Stimulated activated naive CD8-positive, alpha-beta T cell treated with anti-CD3 and anti-CD28 coated beads, Interleukin-15, amount 100 ng/mL, for 72 hours (primary cell): Measurements from ENCODE around the gene TTLL1.
A peak's percentile ranks its signal among the peaks of the same experiment; 100 is the strongest.

Experiments
- ATAC-seq: fragments of 150-1000 bp; cut with Tn5 transposase; 2 replicates; pipeline ENCODE4 v1.10.0; 2021; ENCODE audit warnings: mild to moderate bottlenecking, moderate library complexity
- DNase-seq, 2 donors: peaks; one replicate each; pipeline ENCODE4 v3.0.0; 2021 to 2022
- H3K27ac Mint-ChIP-seq, 2 donors: one replicate each; pipeline ENCODE4 v1.8.0; 2022; ENCODE audit warnings: mild to moderate bottlenecking in 2 of 2, mixed read lengths in 2 of 2, moderate library complexity in 2 of 2
- H3K27me3 Mint-ChIP-seq: one replicate; pipeline ENCODE4 v1.8.0; 2022; ENCODE audit warnings: mixed read lengths
- H3K4me1 Mint-ChIP-seq: one replicate; pipeline ENCODE4 v1.8.0; 2022; ENCODE audit warnings: mild to moderate bottlenecking, mixed read lengths
- H3K4me3 Mint-ChIP-seq, 2 donors: one replicate each; pipeline ENCODE4 v1.8.0; 2022; ENCODE audit warnings: mild to moderate bottlenecking in 2 of 2, mixed read lengths in 2 of 2, moderate library complexity in 1 of 2
- H3K9me3 Mint-ChIP-seq, 2 donors: one replicate each; pipeline ENCODE4 v1.8.0; 2022; ENCODE audit warnings: mixed read lengths in 2 of 2

TTLL1 gene

GRCh38 chr22:43014869-43015676 lies 74.1 kb downstream of the TTLL1 start, which contains the start of gene PACSIN2:
PACSIN2 (minus strand) TSS chr22:43015149; CDS start chr22:42912080, 103,069 bp downstream.
- Mint-ChIP-seq H3K4me1 (peaks cover 36% of the 10 kb centered on the region), H3K9me3 (no peaks in the 10 kb centered on the region), H3K27ac (peak within 1 kb of the TSS; percentile 96), H3K4me3 (peak within 1 kb of the TSS; percentile 98 to 99), H3K27me3 (no peaks in the 10 kb centered on the region)
- DNase-seq, result peak; percentile 98 to 99
- ATAC-seq, result peak; percentile 99

GRCh38 chr22:43014316-43014868 lies 74.8 kb downstream of the TTLL1 start:
- Mint-ChIP-seq H3K4me3 (peak overlapping the region; percentile 98 to 99), H3K27me3 (no peaks in the 10 kb centered on the region), H3K4me1 (peaks cover 36% of the 10 kb centered on the region), H3K9me3 (no peaks in the 10 kb centered on the region), H3K27ac (peak overlapping the region; percentile 89 to 94)
- ATAC-seq (peak; percentile 18), DNase-seq (peak; percentile 28 to 30)

GRCh38 chr22:43013355-43014315 lies 75.6 kb downstream of the TTLL1 start:
- Mint-ChIP-seq H3K9me3 (no peaks in the 10 kb centered on the region), H3K27me3 (no peaks in the 10 kb centered on the region), H3K4me3 (peak overlapping the region; percentile 98 to 99), H3K27ac (peak overlapping the region; percentile 89 to 94), H3K4me1 (peaks cover 41% of the 10 kb centered on the region)
- DNase-seq (peak in 1 of 2 donors; percentile 15), ATAC-seq (peak; percentile 13)

GRCh38 chr22:43012390-43012789 lies 76.8 kb downstream of the TTLL1 start:
- DNase-seq (no peak), ATAC-seq (no peak)
- H3K9me3 Mint-ChIP-seq, result no peaks in the 10 kb centered on the region
- H3K27me3 Mint-ChIP-seq, result no peaks in the 10 kb centered on the region
- H3K4me1 Mint-ChIP-seq, result peaks cover 53% of the 10 kb centered on the region
- no peak overlapping the region for H3K27ac Mint-ChIP-seq
- no peak overlapping the region for H3K4me3 Mint-ChIP-seq

- Mint-ChIP-seq H3K9me3 (no peaks in the 10 kb centered on the region), H3K27ac (no peak overlapping the region), H3K4me3 (no peak overlapping the region), H3K27me3 (no peaks in the 10 kb centered on the region), H3K4me1 (peaks cover 66% of the 10 kb centered on the region)
- ATAC-seq, result no peak
- no peak for DNase-seq
Measured at GRCh38 chr22:43011079-43011478, 78.1 kb downstream of the TTLL1 start.

- Mint-ChIP-seq H3K27me3 (no peaks in the 10 kb centered on the region), H3K4me3 (no peak overlapping the region), H3K4me1 (peaks cover 73% of the 10 kb centered on the region), H3K27ac (no peak overlapping the region), H3K9me3 (no peaks in the 10 kb centered on the region)
- ATAC-seq, result no peak
- DNase-seq, result no peak
Measured at GRCh38 chr22:43009444-43009843, 79.7 kb downstream of the TTLL1 start.

- no peak for ATAC-seq
- DNase-seq, result no peak
- H3K27ac Mint-ChIP-seq, result no peak overlapping the region
- H3K4me3 Mint-ChIP-seq, result no peak overlapping the region
- H3K27me3 Mint-ChIP-seq, result no peaks in the 10 kb centered on the region
- H3K4me1 Mint-ChIP-seq, result peaks cover 73% of the 10 kb centered on the region
- no peaks in the 10 kb centered on the region for H3K9me3 Mint-ChIP-seq
Measured at GRCh38 chr22:43008921-43009320, 80.3 kb downstream of the TTLL1 start.

GRCh38 chr22:43008509-43008908 lies 80.7 kb downstream of the TTLL1 start:
- H3K4me1 Mint-ChIP-seq, result peaks cover 73% of the 10 kb centered on the region
- no peaks in the 10 kb centered on the region for H3K27me3 Mint-ChIP-seq
- H3K9me3 Mint-ChIP-seq, result no peaks in the 10 kb centered on the region
- H3K27ac Mint-ChIP-seq, result no peak overlapping the region
- no peak for ATAC-seq
- no peak for DNase-seq
- H3K4me3 Mint-ChIP-seq, result no peak overlapping the region

GRCh38 chr22:43007519-43008102 lies 81.6 kb downstream of the TTLL1 start:
- no peaks in the 10 kb centered on the region for H3K9me3 Mint-ChIP-seq
- peak overlapping the region in 1 of 2 donors; percentile 18 for H3K4me3 Mint-ChIP-seq
- no peaks in the 10 kb centered on the region for H3K27me3 Mint-ChIP-seq
- H3K27ac Mint-ChIP-seq, result no peak overlapping the region
- peak in 1 of 2 donors; percentile 19 for DNase-seq
- peaks cover 71% of the 10 kb centered on the region for H3K4me1 Mint-ChIP-seq
- ATAC-seq, result peak; percentile 79

- peaks cover 78% of the 10 kb centered on the region for H3K4me1 Mint-ChIP-seq
- no peak overlapping the region for H3K4me3 Mint-ChIP-seq
- no peaks in the 10 kb centered on the region for H3K9me3 Mint-ChIP-seq
- no peaks in the 10 kb centered on the region for H3K27me3 Mint-ChIP-seq
- no peak for ATAC-seq
- no peak overlapping the region for H3K27ac Mint-ChIP-seq
- no peak for DNase-seq
Measured at GRCh38 chr22:43006753-43007152, 82.4 kb downstream of the TTLL1 start.

- ATAC-seq (no peak), DNase-seq (no peak)
- H3K9me3 Mint-ChIP-seq, result no peaks in the 10 kb centered on the region
- no peaks in the 10 kb centered on the region for H3K27me3 Mint-ChIP-seq
- H3K4me3 Mint-ChIP-seq, result no peak overlapping the region
- H3K4me1 Mint-ChIP-seq, result peaks cover 85% of the 10 kb centered on the region
- H3K27ac Mint-ChIP-seq, result no peak overlapping the region
Measured at GRCh38 chr22:43006016-43006505, 83.1 kb downstream of the TTLL1 start.

GRCh38 chr22:43005106-43005505 lies 84.1 kb downstream of the TTLL1 start:
- DNase-seq (no peak), ATAC-seq (no peak)
- Mint-ChIP-seq H3K27me3 (no peaks in the 10 kb centered on the region), H3K4me3 (no peak overlapping the region), H3K9me3 (no peaks in the 10 kb centered on the region), H3K27ac (peak overlapping the region; percentile 15 to 29), H3K4me1 (peaks cover 88% of the 10 kb centered on the region)

GRCh38 chr22:43004362-43005035 lies 84.7 kb downstream of the TTLL1 start:
- ATAC-seq (peak; percentile 60), DNase-seq (peak in 1 of 2 donors; percentile 21)
- Mint-ChIP-seq H3K27me3 (no peaks in the 10 kb centered on the region), H3K4me3 (peak overlapping the region; percentile 24 to 31), H3K4me1 (peaks cover 95% of the 10 kb centered on the region), H3K27ac (peak overlapping the region in 1 of 2 donors; percentile 72), H3K9me3 (no peaks in the 10 kb centered on the region)

GRCh38 chr22:43002202-43002586 lies 87.0 kb downstream of the TTLL1 start:
- no peaks in the 10 kb centered on the region for H3K9me3 Mint-ChIP-seq
- peak overlapping the region; percentile 27 to 40 for H3K4me3 Mint-ChIP-seq
- DNase-seq (no peak), ATAC-seq (no peak)
- H3K4me1 Mint-ChIP-seq, result peaks cover 97% of the 10 kb centered on the region
- H3K27ac Mint-ChIP-seq, result no peak overlapping the region
- H3K27me3 Mint-ChIP-seq, result no peaks in the 10 kb centered on the region
